GM19351 (cell line): ENCODE results near the gene CDYL2.
A peak's percentile ranks its signal among the peaks of the same experiment; 100 is the strongest.
"Not testable (repeated sequence)": the region's sequence is repeated elsewhere in the genome, so short reads cannot be mapped to it uniquely, and the experiment has no call there.

Experiments
- ATAC-seq: cut with Tn5 transposase; IDR thresholded peaks from one replicate; pipeline ENCODE4 v1.9.1; 2021; ENCODE audit warnings: mild to moderate bottlenecking, moderate library complexity; ENCODE audit not compliant: unreplicated experiment

The CDYL2 gene

GRCh38 chr16:80751167-80751566, 53.2 kb downstream of the CDYL2 start:
- ATAC-seq: no peak

- no peak for ATAC-seq
Measured at GRCh38 chr16:80746231-80746630, 58.2 kb downstream of the CDYL2 start.

GRCh38 chr16:80744856-80745255, 59.5 kb downstream of the CDYL2 start:
- no peak for ATAC-seq

GRCh38 chr16:80743772-80744171, 60.6 kb downstream of the CDYL2 start:
- no peak for ATAC-seq

- ATAC-seq: no peak
Measured at GRCh38 chr16:80743273-80743672, 61.1 kb downstream of the CDYL2 start.

- no peak for ATAC-seq
Measured at GRCh38 chr16:80742331-80742730, 62.1 kb downstream of the CDYL2 start.

- no peak for ATAC-seq
Measured at GRCh38 chr16:80741724-80742123, 62.7 kb downstream of the CDYL2 start.

- ATAC-seq: no peak
Measured at GRCh38 chr16:80739523-80739922, 64.9 kb downstream of the CDYL2 start.

GRCh38 chr16:80738521-80738920, 65.9 kb downstream of the CDYL2 start:
- no peak for ATAC-seq

GRCh38 chr16:80735846-80736245, 68.6 kb downstream of the CDYL2 start:
- ATAC-seq: no peak

- ATAC-seq: no peak
Measured at GRCh38 chr16:80733407-80733806, 71.0 kb downstream of the CDYL2 start.

- ATAC-seq: no peak
Measured at GRCh38 chr16:80731915-80732314, 72.5 kb downstream of the CDYL2 start.

GRCh38 chr16:80727066-80727763, 77.2 kb downstream of the CDYL2 start:
- not testable (repeated sequence) for ATAC-seq

GRCh38 chr16:80725566-80726162, 78.7 kb downstream of the CDYL2 start:
- no peak for ATAC-seq

GRCh38 chr16:80723981-80724380, 80.4 kb downstream of the CDYL2 start:
- no peak for ATAC-seq

GRCh38 chr16:80723091-80723490, 81.3 kb downstream of the CDYL2 start:
- ATAC-seq: no peak

- ATAC-seq: peak; percentile 62
Measured at GRCh38 chr16:80720804-80721371, 83.5 kb downstream of the CDYL2 start.

- no peak for ATAC-seq
Measured at GRCh38 chr16:80719573-80719972, 84.8 kb downstream of the CDYL2 start.

- ATAC-seq: no peak
Measured at GRCh38 chr16:80718480-80719220, 85.7 kb downstream of the CDYL2 start.

- no peak for ATAC-seq
Measured at GRCh38 chr16:80717611-80718010, 86.8 kb downstream of the CDYL2 start.

- ATAC-seq: no peak
Measured at GRCh38 chr16:80716564-80717139, 87.7 kb downstream of the CDYL2 start.
